ENCODE results near the gene TRDMT1.
"Not testable (repeated sequence)": the region's sequence is repeated elsewhere in the genome, so short reads cannot be mapped to it uniquely, and the experiment has no call there.

TRDMT1 gene

GRCh38 chr10:17120694-17121093, 80.8 kb downstream of the TRDMT1 start:
- TF ChIP-seq CTCF (IDR thresholded peaks at IDR 0.05; ENCODE audit: borderline replicate concordance, control extremely low read depth, extremely low read depth, insufficient read depth, missing control alignments): no peak
- DNase-seq (ENCODE audit: low spot score): no peak
- in situ Hi-C loops (cut with MboI; ENCODE audit: low sequenced_read_pairs, unreplicated experiment): no loop called here

DNA sequence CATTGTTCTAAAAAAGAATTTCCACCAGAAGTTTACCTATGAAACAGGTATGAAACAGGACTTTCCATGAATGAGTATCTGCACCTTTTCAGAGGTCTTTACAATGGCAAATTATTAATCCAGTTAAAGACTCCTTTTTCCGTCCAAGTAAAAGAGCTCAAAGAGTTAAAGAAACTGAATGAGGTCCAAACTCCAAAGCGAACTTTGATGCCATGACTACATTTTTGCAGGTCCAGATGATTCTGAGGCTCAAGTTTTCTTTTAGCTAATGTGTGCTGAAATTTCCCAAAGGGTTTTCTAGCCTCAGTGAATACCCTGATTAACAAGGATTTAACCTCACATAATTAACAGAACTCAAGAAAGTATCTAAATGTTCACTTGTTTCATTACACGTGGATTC, 81.6 kb downstream of the TRDMT1 start:
- DNase-seq (ENCODE audit: low spot score): no peak
- TF ChIP-seq CTCF (IDR thresholded peaks at IDR 0.05; ENCODE audit: borderline replicate concordance, control extremely low read depth, extremely low read depth, insufficient read depth, missing control alignments): no peak
- in situ Hi-C loops (cut with MboI; ENCODE audit: low sequenced_read_pairs, unreplicated experiment): no loop called here

DNA sequence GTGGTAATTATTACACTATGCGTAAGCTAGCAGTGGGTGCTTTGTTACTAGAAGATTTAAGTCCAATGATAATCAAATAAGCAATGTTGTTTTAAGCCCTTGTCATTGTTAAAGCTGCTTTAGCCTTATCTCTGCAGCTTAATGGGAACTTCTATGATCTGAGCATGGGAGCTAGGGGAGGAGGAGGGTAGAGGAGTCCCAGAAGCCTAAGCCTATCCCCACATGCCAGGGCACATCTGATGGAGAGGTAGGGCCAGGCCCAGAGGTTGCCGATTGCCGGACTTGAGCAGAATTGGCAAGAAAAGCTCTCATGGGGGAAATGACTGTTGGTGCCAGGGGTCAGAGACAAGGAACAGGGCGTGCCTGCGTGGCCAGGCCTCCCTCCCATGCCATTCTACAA, 85.3 kb downstream of the TRDMT1 start:
- TF ChIP-seq CTCF (IDR thresholded peaks at IDR 0.05; ENCODE audit: borderline replicate concordance, control extremely low read depth, extremely low read depth, insufficient read depth, missing control alignments): no peak
- DNase-seq (ENCODE audit: low spot score): no peak
- in situ Hi-C loops (cut with MboI; ENCODE audit: low sequenced_read_pairs, unreplicated experiment): no loop called here

- in situ Hi-C loops (cut with MboI; ENCODE audit: low sequenced_read_pairs, unreplicated experiment): no loop called here
- no peak for TF ChIP-seq CTCF (IDR thresholded peaks at IDR 0.05; ENCODE audit: borderline replicate concordance, control extremely low read depth, extremely low read depth, insufficient read depth, missing control alignments)
- no peak for DNase-seq (ENCODE audit: low spot score)
Observed at GRCh38 chr10:17115683-17116082, 85.8 kb downstream of the TRDMT1 start.

- in situ Hi-C loops (cut with MboI; ENCODE audit: low sequenced_read_pairs, unreplicated experiment): not testable (repeated sequence)
Observed at GRCh38 chr10:17114878-17115444, 86.5 kb downstream of the TRDMT1 start.

DNA sequence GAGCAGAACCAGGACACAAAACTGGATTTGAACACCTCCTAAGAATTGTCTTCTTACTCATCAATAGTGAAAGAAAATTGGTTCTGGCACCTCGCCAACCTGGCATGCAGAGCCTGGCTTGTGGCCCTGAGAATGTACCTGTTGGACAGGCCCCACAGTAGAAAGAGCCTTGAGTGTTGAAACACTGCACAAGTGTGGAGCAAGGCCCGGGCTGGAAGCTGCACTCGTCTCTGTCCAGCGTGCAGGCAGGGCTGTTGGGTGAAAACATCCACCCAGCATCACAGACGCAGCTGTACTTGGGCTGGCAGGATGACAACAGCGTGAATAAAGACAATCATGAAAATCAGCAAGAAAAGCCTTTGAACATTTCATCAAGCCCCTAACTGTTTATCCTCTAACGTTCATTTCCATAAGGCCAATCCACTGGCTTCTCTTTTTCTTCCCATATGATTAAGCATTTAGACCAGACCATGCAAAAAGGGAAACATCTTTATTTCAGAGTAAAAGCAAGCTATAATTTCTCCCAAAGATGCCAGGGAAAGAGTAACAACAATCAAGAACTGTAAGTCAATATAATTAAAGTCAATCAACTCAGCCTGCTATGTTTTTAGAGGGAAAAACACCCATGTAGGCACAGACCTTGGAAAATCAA, 87.5 kb downstream of the TRDMT1 start:
- TF ChIP-seq CTCF (IDR thresholded peaks at IDR 0.05; ENCODE audit: borderline replicate concordance, control extremely low read depth, extremely low read depth, insufficient read depth, missing control alignments): no peak
- in situ Hi-C loops (cut with MboI; ENCODE audit: low sequenced_read_pairs, unreplicated experiment): no loop called here
- DNase-seq (ENCODE audit: low spot score): no peak

More at GRCh38 chr10:17114878-17115444, 86.5 kb downstream of the TRDMT1 start:
- not testable (repeated sequence) for DNase-seq (ENCODE audit: low spot score)

GRCh38 chr10:17113346-17113745, 88.1 kb downstream of the TRDMT1 start:
- no peak for TF ChIP-seq CTCF (IDR thresholded peaks at IDR 0.05; ENCODE audit: borderline replicate concordance, control extremely low read depth, extremely low read depth, insufficient read depth, missing control alignments)
- in situ Hi-C loops (cut with MboI; ENCODE audit: low sequenced_read_pairs, unreplicated experiment): no loop called here
- no peak for DNase-seq (ENCODE audit: low spot score)
